AG04449 (cell line): ENCODE results near the gene MAP6.

ENCODE experiments used
- CTCF ChIA-PET: fragments of 350-600 bp; formaldehyde crosslinking; extraction: SDS; loops from one replicate; lab custom pipeline; 2021; ENCODE audit warnings: antibody characterized with exemption; lab: Yijun Ruan, JAX
- POLR2A ChIA-PET: fragments of 400-600, 350-600 bp; formaldehyde crosslinking; extraction: SDS; loops from one replicate; lab custom pipeline; 2020; ENCODE audit warnings: antibody characterized with exemption, inconsistent platforms; lab: Yijun Ruan, JAX
- DNase-seq: peaks from one replicate; pipeline ENCODE4 v3.0.0-alpha.2; 2010; ENCODE audit warnings: low read depth, low spot score
- H3K4me3 ChIP-seq: 2 replicates; pipeline ENCODE4 v1.5.1; 2011; ENCODE audit warnings: low read depth, mild to moderate bottlenecking, control low read depth, low read length
- TF ChIP-seq, protein P1 (sequence below): IDR thresholded peaks from one replicate; pipeline ENCODE4 v1.5.1; 2011; ENCODE audit warnings: mild to moderate bottlenecking, moderate library complexity, low read length, control low read depth, inconsistent platforms; ENCODE audit not compliant: insufficient read depth; ENCODE audit errors: missing control alignments

The MAP6 gene

GRCh38 chr11:75542088-75542438 lies 126.8 kb downstream of the MAP6 start:
- CTCF ChIA-PET: interaction anchor here (1.3 to 5.2 kb wide), 8 partner anchors 9 to 134 kb away, joined by 3 to 47 read pairs (median 8); partner anchors contain the start of gene GDPD5
- no peak overlapping the region for H3K4me3 ChIP-seq
- TF ChIP-seq, protein P1, sequence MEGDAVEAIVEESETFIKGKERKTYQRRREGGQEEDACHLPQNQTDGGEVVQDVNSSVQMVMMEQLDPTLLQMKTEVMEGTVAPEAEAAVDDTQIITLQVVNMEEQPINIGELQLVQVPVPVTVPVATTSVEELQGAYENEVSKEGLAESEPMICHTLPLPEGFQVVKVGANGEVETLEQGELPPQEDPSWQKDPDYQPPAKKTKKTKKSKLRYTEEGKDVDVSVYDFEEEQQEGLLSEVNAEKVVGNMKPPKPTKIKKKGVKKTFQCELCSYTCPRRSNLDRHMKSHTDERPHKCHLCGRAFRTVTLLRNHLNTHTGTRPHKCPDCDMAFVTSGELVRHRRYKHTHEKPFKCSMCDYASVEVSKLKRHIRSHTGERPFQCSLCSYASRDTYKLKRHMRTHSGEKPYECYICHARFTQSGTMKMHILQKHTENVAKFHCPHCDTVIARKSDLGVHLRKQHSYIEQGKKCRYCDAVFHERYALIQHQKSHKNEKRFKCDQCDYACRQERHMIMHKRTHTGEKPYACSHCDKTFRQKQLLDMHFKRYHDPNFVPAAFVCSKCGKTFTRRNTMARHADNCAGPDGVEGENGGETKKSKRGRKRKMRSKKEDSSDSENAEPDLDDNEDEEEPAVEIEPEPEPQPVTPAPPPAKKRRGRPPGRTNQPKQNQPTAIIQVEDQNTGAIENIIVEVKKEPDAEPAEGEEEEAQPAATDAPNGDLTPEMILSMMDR: no peak
- POLR2A ChIA-PET: interaction anchor here (0.6 to 1.7 kb wide), 2 partner anchors 12 to 17 kb away, joined by 3 to 5 read pairs; no protein-coding TSS in a partner anchor
- no peak for DNase-seq

- TF ChIP-seq, protein P1: no peak
- H3K4me3 ChIP-seq: no peak overlapping the region
- no peak for DNase-seq
- CTCF ChIA-PET: interaction anchor here (1.1 to 4.1 kb wide), 5 partner anchors 9 to 153 kb away, joined by 3 to 19 read pairs (median 6); no protein-coding TSS in a partner anchor
- POLR2A ChIA-PET: interaction anchor here (0.6 kb wide), 1 partner anchor 18 kb away, joined by 3 read pairs; no protein-coding TSS in a partner anchor
Measured at GRCh38 chr11:75541193-75542087, 127.4 kb downstream of the MAP6 start.

- no peak overlapping the region for H3K4me3 ChIP-seq
- POLR2A ChIA-PET: no interaction called here
- CTCF ChIA-PET: interaction anchor here (0.7 to 4.1 kb wide), 5 partner anchors 9 to 151 kb away, joined by 3 to 19 read pairs (median 5); partner anchors contain the start of gene GDPD5
- DNase-seq: no peak
- TF ChIP-seq, protein P1: no peak
Measured at GRCh38 chr11:75539459-75540334, 129.1 kb downstream of the MAP6 start.

GRCh38 chr11:75538150-75538942 lies 130.5 kb downstream of the MAP6 start:
- TF ChIP-seq, protein P1: no peak
- POLR2A ChIA-PET: interaction anchor here (0.6 kb wide), 1 partner anchor 15 kb away, joined by 3 read pairs; no protein-coding TSS in a partner anchor
- DNase-seq: no peak
- CTCF ChIA-PET: interaction anchor here (1.1 to 4.1 kb wide), 5 partner anchors 8 to 150 kb away, joined by 4 to 19 read pairs (median 7); partner anchors contain the start of gene GDPD5
- H3K4me3 ChIP-seq: no peak overlapping the region

GRCh38 chr11:75537740-75538139 lies 131.1 kb downstream of the MAP6 start:
- H3K4me3 ChIP-seq: no peak overlapping the region
- TF ChIP-seq, protein P1: no peak
- ChIA-PET CTCF (interaction anchor here (1.2 to 22.5 kb wide), 5 partner anchors 9 to 149 kb away, joined by 3 to 658 read pairs (median 16); no protein-coding TSS in a partner anchor), POLR2A (no interaction called here)
- no peak for DNase-seq
